Neuronal stem cell (in vitro differentiated cells): ENCODE measurements around the gene KANSL1.

Experiments used
- DNase-seq: peaks from one replicate; pipeline ENCODE4 v3.0.0-alpha.2; 2013; ENCODE audit warnings: low spot score
- H2AFZ ChIP-seq: one replicate; pipeline ENCODE4 v1.6.1; 2013; ENCODE audit warnings: mild to moderate bottlenecking, low read length, inconsistent platforms
- H2AK5ac ChIP-seq: 2 replicates; pipeline ENCODE4 v1.6.1; 2013; ENCODE audit warnings: low read depth, mild to moderate bottlenecking, inconsistent platforms, low read length, moderate library complexity, mixed read lengths
- H2BK120ac ChIP-seq: 2 replicates; pipeline ENCODE4 v1.6.1; 2013; ENCODE audit warnings: low read depth, mild to moderate bottlenecking, inconsistent platforms, low read length, moderate library complexity, mixed read lengths
- H2BK12ac ChIP-seq: one replicate; pipeline ENCODE4 v1.6.1; 2013; ENCODE audit warnings: low read length, inconsistent platforms
- H2BK15ac ChIP-seq: 2 replicates; pipeline ENCODE4 v1.6.1; 2013; ENCODE audit warnings: mild to moderate bottlenecking, low read length, inconsistent platforms, mixed read lengths
- H2BK5ac ChIP-seq: one replicate; pipeline ENCODE4 v1.6.1; 2013; ENCODE audit warnings: inconsistent platforms, mild to moderate bottlenecking, low read length, moderate library complexity
- H3K14ac ChIP-seq: one replicate; pipeline ENCODE4 v1.6.1; 2013; ENCODE audit warnings: low read length, inconsistent platforms
- H3K18ac ChIP-seq: 2 replicates; pipeline ENCODE4 v1.6.1; 2013; ENCODE audit warnings: low read length, inconsistent platforms
- H3K23ac ChIP-seq: 2 replicates; pipeline ENCODE4 v1.6.1; 2013; ENCODE audit warnings: low read depth, mild to moderate bottlenecking, mixed read lengths, low read length, inconsistent platforms; ENCODE audit not compliant: poor library complexity
- H3K27ac ChIP-seq: replicated peaks from 3 replicates; pipeline ENCODE4 v1.5.1; 2013; ENCODE audit warnings: low read length, inconsistent platforms
- H3K27me3 ChIP-seq, 3 experiments: 2 replicates each; pipeline ENCODE4 v1.6.1; 2013; ENCODE audit warnings: low read length in 3 of 3, mild to moderate bottlenecking in 2 of 3, inconsistent platforms in 1 of 3, low read depth in 1 of 3, mixed read lengths in 1 of 3, moderate library complexity in 1 of 3; ENCODE audit not compliant: control insufficient read depth in 3 of 3, insufficient read depth in 3 of 3
- H3K36me3 ChIP-seq, 2 donors: replicated peaks in 1 of 2; 2 replicates each; pipeline ENCODE4 v1.6.1; 2013; ENCODE audit warnings: low read length in 2 of 2; ENCODE audit not compliant: control insufficient read depth in 2 of 2, insufficient read depth in 2 of 2
- H3K4ac ChIP-seq: 2 replicates; pipeline ENCODE4 v1.6.1; 2013; ENCODE audit warnings: inconsistent platforms, mild to moderate bottlenecking, low read length, moderate library complexity
- H3K4me1 ChIP-seq, 2 donors: 1 replicate in 1 of 2; 2 replicates in 1 of 2; pipeline ENCODE4 v1.6.1; 2013; ENCODE audit warnings: low read length in 2 of 2, low read depth in 1 of 2; ENCODE audit not compliant: control insufficient read depth in 2 of 2, insufficient read depth in 1 of 2
- H3K4me2 ChIP-seq: one replicate; pipeline ENCODE4 v1.6.1; 2013; ENCODE audit warnings: mild to moderate bottlenecking, low read length, inconsistent platforms; ENCODE audit not compliant: insufficient read depth, poor library complexity, severe bottlenecking
- H3K4me3 ChIP-seq, 2 donors: 2 replicates each; pipeline ENCODE4 v1.5.1; 2013; ENCODE audit warnings: low read length in 2 of 2, mild to moderate bottlenecking in 2 of 2, inconsistent platforms in 1 of 2, moderate library complexity in 1 of 2
- H3K79me1 ChIP-seq: one replicate; pipeline ENCODE4 v1.6.1; 2013; ENCODE audit warnings: low read depth, mild to moderate bottlenecking, inconsistent platforms, low read length, moderate library complexity
- H3K9ac ChIP-seq: one replicate; pipeline ENCODE4 v1.6.1; 2013; ENCODE audit warnings: mild to moderate bottlenecking, low read depth, low read length, inconsistent platforms; ENCODE audit not compliant: poor library complexity
- H3K9me3 ChIP-seq, 2 donors: replicated peaks in 1 of 2; 2 replicates each; pipeline versions ENCODE3 to v1.6.1; 2013; ENCODE audit warnings: low read length in 2 of 2, mild to moderate bottlenecking in 2 of 2, inconsistent platforms in 1 of 2, low read depth in 1 of 2, mixed read lengths in 1 of 2, moderate library complexity in 1 of 2; ENCODE audit not compliant: control insufficient read depth in 2 of 2, insufficient read depth in 1 of 2
- H4K8ac ChIP-seq: one replicate; pipeline ENCODE4 v1.6.1; 2013; ENCODE audit warnings: low read depth, mild to moderate bottlenecking, inconsistent platforms, low read length, moderate library complexity
- H4K91ac ChIP-seq: one replicate; pipeline ENCODE4 v1.6.1; 2013; ENCODE audit warnings: low read length, low read depth, mild to moderate bottlenecking, inconsistent platforms; ENCODE audit not compliant: poor library complexity
- WGBS, 2 donors: extraction: QIAGEN DNeasy Blood & Tissue Kit; methylation state at CpG; one replicate each; pipeline ENCODE4 v1.1.7; 2013; ENCODE audit warnings: missing lambda C conversion rate in 2 of 2, mixed read lengths in 1 of 2; ENCODE audit not compliant: insufficient read length in 2 of 2, insufficient replicate concordance in 1 of 2; ENCODE audit errors: extremely low coverage in 2 of 2; 5-methylcytosine and 5-hydroxymethylcytosine counted together

KANSL1 gene

DNA sequence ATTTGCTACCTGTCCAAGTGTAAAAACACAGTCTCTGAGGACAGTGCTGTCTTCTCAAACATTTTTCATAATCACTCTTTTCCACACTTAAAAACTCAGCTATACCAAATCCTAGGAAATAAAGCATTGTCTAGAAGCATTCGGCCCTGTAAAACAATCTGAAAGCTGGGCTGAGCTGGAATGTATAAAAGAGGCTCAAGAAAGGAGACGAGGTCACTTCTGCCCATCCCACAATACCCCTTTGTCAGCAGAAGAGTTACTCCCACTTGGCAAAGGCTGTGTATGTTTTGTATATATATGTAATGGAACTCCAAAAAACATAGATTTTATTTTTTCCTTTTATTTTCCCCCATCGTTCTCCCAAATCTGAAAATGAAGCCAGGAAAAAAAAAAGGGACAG lies 150.3 kb downstream of the KANSL1 start:
- no peaks in the 10 kb centered on the region for H3K27me3 ChIP-seq
- no peak overlapping the region for H2AK5ac ChIP-seq
- no CpG with 5 or more reads among the region's 3 CpGs for WGBS, 2 donors
- H3K23ac ChIP-seq: no peak overlapping the region
- H4K8ac ChIP-seq: no peak overlapping the region
- no peak overlapping the region for H2BK5ac ChIP-seq
- H2AFZ ChIP-seq: no peak overlapping the region
- H2BK12ac ChIP-seq: no peak overlapping the region
- no peak overlapping the region for H3K4me3 ChIP-seq
- H3K27ac ChIP-seq: no peak overlapping the region
- no peak for DNase-seq
- H3K4me1 ChIP-seq: peaks cover 3 to 4% of the 10 kb centered on the region in 2 donors
- no peaks in the 10 kb centered on the region for H3K79me1 ChIP-seq
- H3K4ac ChIP-seq: no peak overlapping the region
- no peak overlapping the region for H4K91ac ChIP-seq
- no peak overlapping the region for H3K18ac ChIP-seq
- no peak overlapping the region for H3K9ac ChIP-seq
- no peak overlapping the region for H3K14ac ChIP-seq
- no peak overlapping the region for H3K4me2 ChIP-seq
- peaks cover 30 to 95% of the 10 kb centered on the region in 2 donors for H3K36me3 ChIP-seq
- H3K9me3 ChIP-seq: no peaks in the 10 kb centered on the region
- no peak overlapping the region for H2BK15ac ChIP-seq
- no peak overlapping the region for H2BK120ac ChIP-seq

DNA sequence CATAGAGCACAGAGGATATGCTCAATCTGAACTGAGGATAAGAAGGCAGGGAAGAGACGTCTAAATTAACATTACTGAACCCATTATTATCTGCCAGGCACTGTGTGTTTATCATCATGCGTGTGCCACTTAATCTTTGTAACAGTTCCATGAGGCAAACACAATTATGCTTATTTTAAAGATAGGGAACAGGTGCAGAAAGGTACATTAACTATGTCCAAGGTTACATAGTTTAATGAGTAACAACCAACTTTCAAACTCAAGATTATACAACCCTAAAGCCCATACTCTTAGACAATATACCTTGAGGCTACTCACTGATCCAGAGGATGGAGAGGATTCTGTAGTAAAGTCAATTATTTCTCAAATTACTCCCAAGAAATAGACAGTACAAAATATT lies 151.0 kb downstream of the KANSL1 start:
- Histone ChIP-seq H3K4ac (no peak overlapping the region), H3K9me3 (no peaks in the 10 kb centered on the region), H3K4me2 (no peak overlapping the region), H2AK5ac (no peak overlapping the region), H2BK5ac (no peak overlapping the region), H3K27ac (no peak overlapping the region), H3K9ac (no peak overlapping the region), H2BK12ac (no peak overlapping the region), H4K8ac (no peak overlapping the region), H3K23ac (no peak overlapping the region), H3K4me1 (peaks cover 3 to 4% of the 10 kb centered on the region in 2 donors), H3K36me3 (peaks cover 28 to 95% of the 10 kb centered on the region in 2 donors), H3K79me1 (no peaks in the 10 kb centered on the region), H3K27me3 (no peaks in the 10 kb centered on the region), H4K91ac (no peak overlapping the region), H2BK15ac (no peak overlapping the region), H2AFZ (no peak overlapping the region), H2BK120ac (no peak overlapping the region), H3K18ac (no peak overlapping the region), H3K14ac (no peak overlapping the region), H3K4me3 (no peak overlapping the region)
- WGBS, 2 donors: no CpG with 5 or more reads among the region's 2 CpGs
- DNase-seq: no peak

DNA sequence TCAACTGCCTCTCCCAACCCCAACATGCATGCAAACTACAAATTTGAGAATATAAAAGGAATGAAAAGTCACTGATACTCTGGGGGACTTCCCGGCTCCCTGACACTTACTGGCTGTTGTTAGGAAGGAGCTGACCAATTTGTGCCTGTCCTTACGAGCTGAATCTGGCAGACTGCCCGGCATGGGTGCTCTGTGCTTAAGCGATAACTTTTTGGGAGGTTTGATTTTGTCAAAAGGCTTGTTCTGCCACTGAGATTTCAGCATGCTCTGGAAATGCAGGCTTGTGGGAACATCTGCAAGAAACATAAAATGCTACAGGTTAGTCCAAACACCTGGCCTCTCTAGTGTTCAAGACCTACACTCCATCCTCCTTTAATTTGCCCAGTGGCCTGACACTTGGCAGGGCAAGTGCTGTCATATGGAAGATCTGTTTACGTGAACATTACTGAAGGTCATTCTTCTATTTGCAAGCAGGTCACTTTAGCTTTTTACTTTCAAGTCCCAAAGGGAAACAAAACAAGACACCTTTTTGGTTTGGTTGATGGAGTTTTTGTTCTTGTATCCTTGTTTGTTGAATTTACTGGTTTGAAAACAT lies 153.5 kb downstream of the KANSL1 start:
- H2BK15ac ChIP-seq: no peak overlapping the region
- no peak overlapping the region for H4K91ac ChIP-seq
- no CpG with 5 or more reads among the region's 5 CpGs for WGBS, 2 donors
- peaks cover 3 to 4% of the 10 kb centered on the region in 2 donors for H3K4me1 ChIP-seq
- no peak for DNase-seq
- H2AK5ac ChIP-seq: no peak overlapping the region
- H2AFZ ChIP-seq: no peak overlapping the region
- H3K9me3 ChIP-seq: no peaks in the 10 kb centered on the region
- H3K4me2 ChIP-seq: no peak overlapping the region
- H3K27me3 ChIP-seq: no peaks in the 10 kb centered on the region
- H2BK12ac ChIP-seq: no peak overlapping the region
- H3K4me3 ChIP-seq: no peak overlapping the region
- no peak overlapping the region for H4K8ac ChIP-seq
- H3K79me1 ChIP-seq: no peaks in the 10 kb centered on the region
- no peak overlapping the region for H2BK120ac ChIP-seq
- no peak overlapping the region for H3K18ac ChIP-seq
- H3K27ac ChIP-seq: no peak overlapping the region
- H3K4ac ChIP-seq: no peak overlapping the region
- no peak overlapping the region for H3K23ac ChIP-seq
- no peak overlapping the region for H3K9ac ChIP-seq
- H3K14ac ChIP-seq: no peak overlapping the region
- H2BK5ac ChIP-seq: no peak overlapping the region
- peaks cover 34 to 98% of the 10 kb centered on the region in 2 donors for H3K36me3 ChIP-seq

GRCh38 chr17:46038937-46039336 lies 154.3 kb downstream of the KANSL1 start:
- Histone ChIP-seq H4K8ac (no peak overlapping the region), H3K4me3 (no peak overlapping the region), H2AK5ac (no peak overlapping the region), H3K79me1 (no peaks in the 10 kb centered on the region), H2BK120ac (no peak overlapping the region), H2BK15ac (no peak overlapping the region), H3K9ac (no peak overlapping the region), H3K27me3 (no peaks in the 10 kb centered on the region), H4K91ac (no peak overlapping the region), H3K18ac (no peak overlapping the region), H2BK12ac (no peak overlapping the region), H3K36me3 (peaks cover 40 to 98% of the 10 kb centered on the region in 2 donors), H3K4me1 (peaks cover 3 to 4% of the 10 kb centered on the region in 2 donors), H3K4ac (no peak overlapping the region), H3K14ac (no peak overlapping the region), H2AFZ (no peak overlapping the region), H3K4me2 (no peak overlapping the region), H3K9me3 (no peaks in the 10 kb centered on the region), H3K27ac (no peak overlapping the region), H3K23ac (no peak overlapping the region), H2BK5ac (no peak overlapping the region)
- WGBS, 2 donors: no CpG with 5 or more reads among the region's 12 CpGs
- no peak for DNase-seq
